Putamen (tissue), 1 donor: ENCODE measurements around the gene GNAQ.
"Not testable (repeated sequence)": the region's sequence is repeated elsewhere in the genome, so short reads cannot be mapped to it uniquely, and the experiment has no call there.

Experiments
- DNase-seq: peaks from one replicate; pipeline ENCODE4 v3.0.0-alpha.2; 2016; ENCODE audit warnings: low spot score

GNAQ gene

GRCh38 chr9:77731008-77731698 is 300.5 kb downstream of the GNAQ start:
- DNase-seq, result no peak

- no peak for DNase-seq
Observed at GRCh38 chr9:77729177-77729576, 302.4 kb downstream of the GNAQ start.

DNA sequence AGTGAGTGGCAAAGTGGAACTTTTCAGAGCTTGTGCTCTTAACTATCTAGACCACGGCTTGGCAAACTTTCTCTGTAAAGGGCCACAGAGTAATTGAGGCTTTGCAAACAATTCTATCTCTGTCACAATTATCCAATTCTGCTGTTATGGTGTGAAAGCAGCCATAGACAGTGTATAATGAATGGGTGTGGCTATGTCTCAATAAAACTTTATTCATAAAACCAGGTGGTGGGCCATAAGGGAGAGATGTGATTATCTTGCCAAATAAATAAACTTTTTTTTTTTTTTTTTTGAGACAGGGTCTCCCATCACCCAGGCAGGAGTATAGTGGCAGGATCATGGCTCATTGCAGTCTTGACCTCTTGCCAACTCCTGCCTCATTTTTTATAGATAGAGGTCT is 304.8 kb downstream of the GNAQ start:
- no peak for DNase-seq

DNA sequence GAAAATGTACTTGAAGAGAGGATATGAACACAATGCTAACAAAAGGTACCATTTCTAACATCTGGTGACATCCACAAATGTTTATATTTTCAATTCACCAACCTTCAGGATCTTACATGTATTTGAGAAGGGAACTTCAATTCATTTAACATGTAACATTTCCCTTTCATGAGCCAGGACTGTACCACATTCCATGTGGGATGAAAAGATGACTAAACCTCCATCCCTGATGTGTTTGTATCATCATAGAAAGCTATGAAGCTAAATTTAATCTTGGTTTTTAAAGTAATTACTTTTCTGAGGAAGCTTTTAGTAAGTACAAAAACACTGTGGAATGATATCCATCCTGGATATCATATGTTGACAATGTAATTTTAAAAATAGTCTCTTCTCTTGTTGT is 305.3 kb downstream of the GNAQ start:
- DNase-seq, result no peak

DNA sequence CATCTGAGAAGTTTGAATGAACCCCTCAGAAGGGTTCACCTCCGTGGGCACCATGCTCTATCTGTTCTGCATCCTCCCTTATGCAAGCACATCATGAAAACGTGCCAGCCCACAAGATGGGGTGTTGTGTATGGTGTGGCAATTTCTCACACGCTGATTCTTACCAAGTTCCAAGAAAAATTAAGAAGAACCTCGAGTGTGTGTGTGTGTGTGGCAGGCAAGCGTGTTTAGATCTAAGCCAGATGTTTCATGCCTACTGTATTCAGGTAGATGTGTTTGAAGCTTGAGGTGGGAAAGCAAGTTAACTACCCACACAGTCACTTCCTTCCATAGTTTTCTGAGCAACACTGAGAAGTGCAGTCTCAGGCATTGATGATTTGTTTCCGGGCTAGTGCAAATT is 305.8 kb downstream of the GNAQ start:
- no peak for DNase-seq

DNA sequence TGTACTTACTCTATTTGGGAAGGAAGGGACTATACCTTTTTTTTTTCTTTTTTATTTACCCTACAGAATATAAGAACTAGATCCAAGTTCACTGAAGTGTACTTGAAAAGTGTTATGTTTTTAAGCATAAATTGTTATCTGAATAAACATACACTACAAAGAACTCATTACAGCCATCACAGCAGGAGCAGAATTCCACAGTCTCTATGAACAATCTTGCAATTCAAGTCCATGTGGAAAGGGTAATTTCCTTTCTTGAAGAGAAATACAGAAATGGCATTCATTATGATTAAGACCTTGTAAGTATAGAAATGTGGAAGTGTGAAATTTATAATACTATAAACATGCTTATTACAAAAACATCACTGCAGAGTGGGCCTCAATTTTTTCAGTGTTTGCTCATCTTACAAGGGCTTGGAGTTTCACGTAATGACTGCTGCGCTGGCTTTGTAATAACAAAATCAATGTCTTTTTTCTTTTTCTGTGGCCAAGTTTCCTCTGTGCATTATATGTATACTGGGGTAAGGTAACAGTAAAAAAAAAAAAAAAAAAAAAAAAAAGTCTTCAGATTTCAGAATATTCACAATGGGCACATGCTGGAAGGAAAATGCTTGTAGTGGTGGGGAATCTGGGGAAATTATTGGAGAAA is 306.4 kb downstream of the GNAQ start:
- no peak for DNase-seq

- not testable (repeated sequence) for DNase-seq
Observed at GRCh38 chr9:77721156-77721555, 310.5 kb downstream of the GNAQ start.

- no peak for DNase-seq
Observed at GRCh38 chr9:77719321-77719720, 312.3 kb downstream of the GNAQ start.

- not testable (repeated sequence) for DNase-seq
Observed at GRCh38 chr9:77718298-77718640, 313.3 kb downstream of the GNAQ start.

DNA sequence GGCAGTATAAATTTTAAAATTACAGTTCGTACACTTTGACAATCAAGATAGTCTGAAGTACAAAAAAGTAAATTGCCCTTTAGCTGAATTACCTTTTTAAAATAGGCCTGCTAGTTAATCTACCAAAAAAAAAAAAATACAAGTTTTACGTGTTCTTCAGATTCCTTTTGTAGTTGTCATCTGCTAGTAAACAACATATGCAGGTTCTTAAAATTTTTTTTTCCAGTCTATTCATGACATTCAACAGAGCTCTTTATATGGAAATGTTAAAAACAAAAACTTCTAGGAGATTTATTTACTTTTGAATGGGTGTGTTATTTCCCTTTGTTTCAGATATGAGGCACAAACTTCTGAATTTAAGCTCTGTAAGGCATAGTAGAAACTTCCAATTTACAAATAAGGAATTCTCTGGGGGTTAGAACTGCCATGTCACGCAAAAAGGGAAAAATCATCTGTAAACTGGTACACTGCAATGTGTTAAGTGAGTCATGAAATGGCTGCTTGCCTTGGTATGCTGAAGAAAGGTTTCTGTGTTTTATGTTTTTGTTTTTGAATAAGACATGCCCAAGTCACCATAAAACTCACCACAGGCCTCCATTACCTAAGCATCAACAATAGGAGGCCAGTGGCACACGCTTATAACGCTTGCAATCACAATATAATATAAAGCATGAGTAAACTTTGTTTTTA is 313.9 kb downstream of the GNAQ start:
- DNase-seq, result not testable (repeated sequence)

- no peak for DNase-seq
Observed at GRCh38 chr9:77714077-77714549, 317.5 kb downstream of the GNAQ start.

- DNase-seq, result no peak
Observed at GRCh38 chr9:77712533-77713130, 319.0 kb downstream of the GNAQ start.

DNA sequence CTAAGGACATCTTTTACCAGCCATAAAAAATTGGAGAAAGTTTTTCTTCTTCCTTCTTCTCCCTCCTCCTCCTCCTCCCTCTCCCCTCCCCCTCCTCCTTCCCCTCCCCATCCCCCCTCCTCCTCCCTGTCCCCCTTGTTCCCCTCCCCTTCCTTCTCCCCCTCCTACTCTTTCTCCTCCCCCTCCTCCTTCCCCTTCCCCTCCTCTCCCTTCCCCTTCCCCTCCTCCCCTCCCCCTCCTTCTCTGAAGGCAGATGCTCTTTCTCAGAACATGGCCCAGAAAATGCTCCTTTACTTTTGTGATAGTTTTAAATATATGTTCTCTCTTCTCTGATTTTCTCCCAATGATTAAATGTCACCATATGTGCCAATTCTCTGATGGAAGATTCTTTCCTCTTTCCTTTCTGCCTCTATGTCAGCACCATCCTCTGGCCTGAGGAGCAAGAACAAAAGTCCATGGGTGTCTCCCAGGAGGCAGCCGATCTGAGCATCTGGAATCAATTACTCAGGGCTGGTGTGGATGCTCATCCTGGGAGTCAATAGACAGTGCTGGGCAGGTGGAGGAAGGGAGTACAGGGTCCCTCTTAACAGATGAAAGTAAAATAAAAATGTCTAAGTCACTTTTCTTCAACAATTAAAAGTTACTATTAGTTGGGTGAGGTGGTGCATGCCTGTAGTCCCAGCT is 320.5 kb downstream of the GNAQ start:
- no peak for DNase-seq

DNA sequence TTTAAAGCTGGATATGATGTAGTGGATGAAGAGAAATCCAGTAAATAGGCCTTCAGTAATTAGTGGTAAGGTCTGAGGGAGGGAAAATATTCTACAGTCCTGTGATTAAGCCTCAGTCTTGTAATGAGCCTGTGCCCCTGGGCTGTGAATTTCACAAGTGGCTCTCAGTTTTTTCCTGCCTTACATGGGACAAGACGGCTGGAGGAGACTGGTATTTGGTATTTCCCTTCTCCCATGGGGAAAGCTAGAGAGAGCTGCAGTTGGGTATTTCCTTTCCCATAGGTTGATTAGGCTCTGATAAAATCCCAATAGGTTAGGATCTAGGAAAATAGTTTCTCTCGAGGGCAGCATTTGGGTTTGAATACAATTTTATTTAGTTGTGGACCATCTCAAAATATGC is 321.3 kb downstream of the GNAQ start:
- DNase-seq, result no peak

- DNase-seq, result no peak
Observed at GRCh38 chr9:77708064-77708815, 323.4 kb downstream of the GNAQ start.

- no peak for DNase-seq
Observed at GRCh38 chr9:77707383-77708063, 324.1 kb downstream of the GNAQ start.

- no peak for DNase-seq
Observed at GRCh38 chr9:77705636-77706035, 326.0 kb downstream of the GNAQ start.

DNA sequence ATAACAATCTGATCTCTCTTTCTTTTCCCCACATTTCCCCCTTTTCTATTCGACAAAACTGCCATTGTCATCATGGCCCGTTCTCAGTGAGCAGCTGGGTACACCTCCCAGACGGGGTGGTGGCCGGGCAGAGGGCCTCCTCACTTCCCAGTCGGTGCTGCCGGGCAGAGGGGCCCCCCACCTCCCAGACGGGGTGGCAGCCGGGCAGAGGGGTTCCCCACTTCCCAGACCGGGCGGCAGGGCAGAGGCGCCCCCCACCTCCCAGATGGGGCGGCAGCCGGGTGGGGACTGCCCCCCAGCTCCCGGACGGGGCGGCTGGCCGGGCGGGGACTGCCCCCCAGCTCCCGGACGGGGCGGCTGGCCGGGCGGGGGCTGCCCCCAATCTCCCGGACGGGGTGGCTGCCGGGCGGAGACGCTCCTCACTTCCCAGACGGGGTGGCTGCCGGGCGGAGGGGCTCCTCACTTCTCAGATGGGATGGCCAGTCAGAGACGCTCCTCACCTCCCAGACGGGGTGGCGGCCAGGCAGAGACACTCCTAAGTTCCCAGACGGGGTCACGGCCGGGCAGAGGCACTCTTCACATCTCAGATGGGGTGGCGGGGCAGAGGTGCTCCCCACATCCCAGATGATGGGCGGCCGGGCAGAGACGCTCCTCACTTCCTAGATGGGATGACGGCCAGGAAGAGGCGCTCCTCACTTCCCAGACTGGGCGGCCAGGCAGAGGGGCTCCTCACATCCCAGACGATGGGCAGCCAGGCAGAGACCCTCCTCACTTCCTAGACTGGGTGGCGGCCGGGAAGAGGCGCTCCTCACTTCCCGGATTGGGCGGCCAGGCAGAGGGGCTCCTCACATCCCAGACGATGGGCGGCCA is 328.9 kb downstream of the GNAQ start:
- DNase-seq, result not testable (repeated sequence)

- no peak for DNase-seq
Observed at GRCh38 chr9:77697238-77697984, 334.2 kb downstream of the GNAQ start.
